PFSK-1 (cell line): ENCODE results near the gene ERCC6L. TPM values are rescaled to one million over a fixed set of nuclear protein-coding genes. Genes with fewer than 3 reads are reported as not detected.

Experiments used
- FOXP2 ChIP-seq: optimal IDR thresholded peaks from 2 replicates; pipeline ENCODE3; 2011; ENCODE audit warnings: borderline replicate concordance, control low read depth, inconsistent platforms; ENCODE audit not compliant: insufficient read depth; ENCODE audit errors: extremely low read length, extremely low read depth
- POLR2AphosphoS5 ChIP-seq: IDR thresholded peaks from 2 replicates; pipeline ENCODE4 v1.6.1; 2012; ENCODE audit warnings: low read depth, mild to moderate bottlenecking, control low read depth, low read length, moderate library complexity
- SIN3A ChIP-seq: IDR thresholded peaks from 2 replicates; pipeline ENCODE4 v1.6.1; 2012; ENCODE audit warnings: mild to moderate bottlenecking, low read length, moderate library complexity, borderline replicate concordance; ENCODE audit not compliant: insufficient read depth
- TAF1 ChIP-seq: IDR thresholded peaks from 2 replicates; pipeline ENCODE4 v1.6.1; 2012; ENCODE audit warnings: low read length, control low read depth, borderline replicate concordance; ENCODE audit not compliant: insufficient read depth
- polyA plus RNA-seq: library from polyadenylated mRNA; unstranded; fragments of >200 nt; gene quantifications from one replicate; pipeline ENCODE4 v1.2.1, GENCODE V29; 2012; ENCODE audit warnings: low read depth, missing spikeins; ENCODE audit not compliant: insufficient read length
- TF ChIP-seq, protein P1 (sequence below), 2 experiments: IDR thresholded peaks; 2 replicates each; pipeline versions ENCODE4 v1.6.1 to v1.8.0; 2011 to 2012; ENCODE audit warnings: low read depth in 2 of 2, low read length in 2 of 2, control low read depth in 1 of 2, inconsistent platforms in 1 of 2, mild to moderate bottlenecking in 1 of 2, moderate library complexity in 1 of 2; ENCODE audit not compliant: insufficient read depth in 1 of 2

ERCC6L gene, protein sequence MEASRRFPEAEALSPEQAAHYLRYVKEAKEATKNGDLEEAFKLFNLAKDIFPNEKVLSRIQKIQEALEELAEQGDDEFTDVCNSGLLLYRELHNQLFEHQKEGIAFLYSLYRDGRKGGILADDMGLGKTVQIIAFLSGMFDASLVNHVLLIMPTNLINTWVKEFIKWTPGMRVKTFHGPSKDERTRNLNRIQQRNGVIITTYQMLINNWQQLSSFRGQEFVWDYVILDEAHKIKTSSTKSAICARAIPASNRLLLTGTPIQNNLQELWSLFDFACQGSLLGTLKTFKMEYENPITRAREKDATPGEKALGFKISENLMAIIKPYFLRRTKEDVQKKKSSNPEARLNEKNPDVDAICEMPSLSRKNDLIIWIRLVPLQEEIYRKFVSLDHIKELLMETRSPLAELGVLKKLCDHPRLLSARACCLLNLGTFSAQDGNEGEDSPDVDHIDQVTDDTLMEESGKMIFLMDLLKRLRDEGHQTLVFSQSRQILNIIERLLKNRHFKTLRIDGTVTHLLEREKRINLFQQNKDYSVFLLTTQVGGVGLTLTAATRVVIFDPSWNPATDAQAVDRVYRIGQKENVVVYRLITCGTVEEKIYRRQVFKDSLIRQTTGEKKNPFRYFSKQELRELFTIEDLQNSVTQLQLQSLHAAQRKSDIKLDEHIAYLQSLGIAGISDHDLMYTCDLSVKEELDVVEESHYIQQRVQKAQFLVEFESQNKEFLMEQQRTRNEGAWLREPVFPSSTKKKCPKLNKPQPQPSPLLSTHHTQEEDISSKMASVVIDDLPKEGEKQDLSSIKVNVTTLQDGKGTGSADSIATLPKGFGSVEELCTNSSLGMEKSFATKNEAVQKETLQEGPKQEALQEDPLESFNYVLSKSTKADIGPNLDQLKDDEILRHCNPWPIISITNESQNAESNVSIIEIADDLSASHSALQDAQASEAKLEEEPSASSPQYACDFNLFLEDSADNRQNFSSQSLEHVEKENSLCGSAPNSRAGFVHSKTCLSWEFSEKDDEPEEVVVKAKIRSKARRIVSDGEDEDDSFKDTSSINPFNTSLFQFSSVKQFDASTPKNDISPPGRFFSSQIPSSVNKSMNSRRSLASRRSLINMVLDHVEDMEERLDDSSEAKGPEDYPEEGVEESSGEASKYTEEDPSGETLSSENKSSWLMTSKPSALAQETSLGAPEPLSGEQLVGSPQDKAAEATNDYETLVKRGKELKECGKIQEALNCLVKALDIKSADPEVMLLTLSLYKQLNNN
- polyA plus RNA-seq = 1.5 TPM

DNA sequence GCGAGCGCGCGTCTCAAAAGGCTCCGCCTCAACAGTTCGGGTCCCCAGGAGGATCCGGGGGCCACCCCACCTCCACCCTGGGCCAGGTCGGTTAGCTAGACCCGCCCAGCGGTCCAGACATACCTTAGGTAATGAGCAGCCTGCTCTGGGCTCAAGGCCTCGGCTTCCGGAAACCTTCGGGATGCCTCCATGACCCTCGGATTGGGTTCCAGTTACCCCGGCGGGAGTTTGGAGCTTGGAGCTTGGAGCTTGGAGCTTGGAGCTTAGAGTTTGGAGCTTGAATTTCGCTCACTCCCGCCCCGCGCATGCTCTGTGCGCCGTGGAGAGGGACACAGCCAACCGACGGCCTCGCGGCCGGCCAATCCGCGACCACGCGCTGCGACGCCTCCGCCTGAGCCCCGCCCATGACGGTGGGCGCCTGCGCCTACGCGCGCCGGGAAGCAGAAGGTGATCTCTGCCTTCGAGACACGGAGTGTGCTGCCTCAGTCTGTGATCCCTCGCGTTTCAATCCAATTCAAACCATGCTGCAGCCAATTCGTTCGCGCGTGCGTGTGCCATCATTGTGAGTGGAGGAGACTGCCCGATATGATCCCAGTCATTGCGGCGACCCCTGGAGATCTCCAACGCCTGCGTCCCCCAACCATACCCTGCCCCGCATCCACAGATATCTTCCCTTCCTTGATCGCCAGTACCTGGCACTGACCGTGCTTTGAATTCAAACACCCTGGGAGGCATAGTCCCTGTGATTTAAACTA lies at the start of gene ERCC6L:
TSS of gene ERCC6L (minus strand) at position 307 of the 755 bp plus-strand sequence. CDS start at position 191, 116 bp downstream.
- TF ChIP-seq FOXP2 (peak; percentile 74), POLR2AphosphoS5 (peak; percentile 85), TAF1 (peak; percentile 68; the same call in 1 of the 2 replicates), SIN3A (no peak)
- TF ChIP-seq, protein P1, sequence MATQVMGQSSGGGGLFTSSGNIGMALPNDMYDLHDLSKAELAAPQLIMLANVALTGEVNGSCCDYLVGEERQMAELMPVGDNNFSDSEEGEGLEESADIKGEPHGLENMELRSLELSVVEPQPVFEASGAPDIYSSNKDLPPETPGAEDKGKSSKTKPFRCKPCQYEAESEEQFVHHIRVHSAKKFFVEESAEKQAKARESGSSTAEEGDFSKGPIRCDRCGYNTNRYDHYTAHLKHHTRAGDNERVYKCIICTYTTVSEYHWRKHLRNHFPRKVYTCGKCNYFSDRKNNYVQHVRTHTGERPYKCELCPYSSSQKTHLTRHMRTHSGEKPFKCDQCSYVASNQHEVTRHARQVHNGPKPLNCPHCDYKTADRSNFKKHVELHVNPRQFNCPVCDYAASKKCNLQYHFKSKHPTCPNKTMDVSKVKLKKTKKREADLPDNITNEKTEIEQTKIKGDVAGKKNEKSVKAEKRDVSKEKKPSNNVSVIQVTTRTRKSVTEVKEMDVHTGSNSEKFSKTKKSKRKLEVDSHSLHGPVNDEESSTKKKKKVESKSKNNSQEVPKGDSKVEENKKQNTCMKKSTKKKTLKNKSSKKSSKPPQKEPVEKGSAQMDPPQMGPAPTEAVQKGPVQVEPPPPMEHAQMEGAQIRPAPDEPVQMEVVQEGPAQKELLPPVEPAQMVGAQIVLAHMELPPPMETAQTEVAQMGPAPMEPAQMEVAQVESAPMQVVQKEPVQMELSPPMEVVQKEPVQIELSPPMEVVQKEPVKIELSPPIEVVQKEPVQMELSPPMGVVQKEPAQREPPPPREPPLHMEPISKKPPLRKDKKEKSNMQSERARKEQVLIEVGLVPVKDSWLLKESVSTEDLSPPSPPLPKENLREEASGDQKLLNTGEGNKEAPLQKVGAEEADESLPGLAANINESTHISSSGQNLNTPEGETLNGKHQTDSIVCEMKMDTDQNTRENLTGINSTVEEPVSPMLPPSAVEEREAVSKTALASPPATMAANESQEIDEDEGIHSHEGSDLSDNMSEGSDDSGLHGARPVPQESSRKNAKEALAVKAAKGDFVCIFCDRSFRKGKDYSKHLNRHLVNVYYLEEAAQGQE (IDR thresholded peaks at IDR 0.05; ENCODE audit: insufficient read depth in 1 of 2, low read depth in 2 of 2, low read length in 2 of 2) = 0 out of 4 replicates have a peak, but pooled peaks of 1 of the 2 experiments have one; percentile 39

DNA sequence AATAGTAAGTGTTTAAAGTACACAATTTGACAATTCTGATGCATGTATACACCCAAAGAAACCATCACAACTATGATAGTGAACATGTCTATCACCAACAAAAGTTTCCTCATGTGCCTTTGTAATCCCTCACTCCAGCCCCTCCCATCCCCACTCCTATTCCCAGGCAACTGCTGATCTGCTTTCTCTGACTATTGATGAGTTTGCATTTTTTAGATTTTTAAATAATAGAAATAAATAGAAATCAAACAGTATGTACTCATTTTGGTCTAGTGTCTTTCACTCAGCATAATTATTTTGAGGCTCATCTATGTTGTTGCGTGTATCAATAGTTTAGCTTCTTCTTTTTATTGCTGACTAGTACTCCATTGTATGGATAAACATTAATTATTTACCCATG lies 43.5 kb upstream of the ERCC6L start:
- TF ChIP-seq POLR2AphosphoS5 = no peak
- TF ChIP-seq TAF1 = no peak
- TF ChIP-seq FOXP2 = no peak
- TF ChIP-seq SIN3A = no peak
- TF ChIP-seq, protein P1 (IDR thresholded peaks at IDR 0.05; ENCODE audit: insufficient read depth in 1 of 2, low read depth in 2 of 2, low read length in 2 of 2) = no peak

DNA sequence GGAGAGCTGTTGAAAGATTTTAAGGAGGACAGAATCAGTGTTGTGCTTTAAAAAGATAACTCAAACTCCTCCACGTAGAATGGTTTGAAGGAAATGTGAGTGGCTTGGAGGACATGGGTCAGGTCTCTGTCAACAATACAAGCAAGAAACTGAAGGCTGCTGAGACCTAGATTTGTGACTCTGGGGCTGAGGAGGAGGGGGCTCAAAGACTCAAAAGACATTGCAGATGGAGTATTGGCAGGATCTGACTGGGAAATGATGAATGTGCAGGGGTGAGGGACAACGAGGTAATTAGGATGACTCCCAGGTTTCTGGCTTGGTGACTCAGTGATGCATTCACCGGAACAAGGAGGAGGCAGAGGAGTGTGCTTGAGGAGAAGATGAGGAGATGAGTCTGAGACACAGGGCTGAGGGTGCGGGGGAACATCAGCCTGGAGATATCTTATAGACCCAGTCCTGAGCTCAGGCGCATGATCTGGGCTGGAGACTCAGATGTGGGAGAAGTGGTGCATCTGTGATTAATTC lies 41.6 kb upstream of the ERCC6L start:
- no peak for TF ChIP-seq POLR2AphosphoS5

DNA sequence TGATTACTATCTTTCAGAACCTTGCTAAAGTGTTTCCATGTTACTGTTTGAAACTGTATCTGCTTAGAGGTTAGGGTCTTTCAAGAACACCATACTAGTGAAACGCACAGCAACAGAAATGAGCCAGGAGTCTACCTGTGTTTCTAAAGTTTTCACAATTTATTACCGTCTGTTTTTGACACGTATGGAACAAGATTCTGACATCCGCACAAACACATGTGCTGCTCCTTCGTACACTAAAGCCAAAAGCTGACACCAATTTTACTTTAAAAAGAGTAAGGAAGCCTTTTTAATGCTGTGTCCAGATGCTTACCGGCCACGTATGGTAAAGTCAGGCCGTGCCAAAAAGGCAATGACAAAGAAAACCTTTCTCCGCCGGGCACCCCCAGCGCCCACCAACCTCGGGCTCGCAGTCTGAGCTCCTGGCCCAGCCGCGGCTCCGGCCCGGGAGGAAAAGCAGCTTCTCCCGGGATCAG lies 37.7 kb upstream of the ERCC6L start:
- no peak for TF ChIP-seq FOXP2
- no peak for TF ChIP-seq TAF1
- no peak for TF ChIP-seq SIN3A

DNA sequence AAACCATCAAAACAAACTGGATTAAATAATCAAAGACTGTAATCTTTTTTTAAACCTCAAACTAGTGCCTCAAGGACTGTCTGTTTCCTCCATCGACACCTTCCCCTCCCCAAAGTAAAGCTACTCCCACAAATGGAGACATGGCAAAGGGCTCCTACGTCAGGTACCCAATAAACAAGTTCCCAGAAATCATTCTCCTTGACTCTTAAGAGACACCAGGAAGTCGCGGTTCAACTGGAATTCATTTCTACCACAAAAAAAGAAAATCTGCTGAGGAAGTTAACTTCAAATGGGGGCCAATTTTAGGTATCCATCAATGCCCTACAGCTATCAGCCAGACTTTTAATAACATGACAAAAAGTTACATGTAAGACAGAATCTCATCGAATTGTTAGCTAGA lies 35.7 kb upstream of the ERCC6L start:
- TF ChIP-seq, protein P1 (IDR thresholded peaks at IDR 0.05; ENCODE audit: insufficient read depth in 1 of 2, low read depth in 2 of 2, low read length in 2 of 2) = no peak
